ENCODE data around the gene KCNK6. TPM values are rescaled to one million over a fixed set of nuclear protein-coding genes. Genes with fewer than 3 reads are reported as not detected.
A peak's percentile ranks its signal among the peaks of the same experiment; 100 is the strongest.

The KCNK6 gene
- total RNA-seq, 1 donor from 2014 or later = 15.8 TPM

DNA sequence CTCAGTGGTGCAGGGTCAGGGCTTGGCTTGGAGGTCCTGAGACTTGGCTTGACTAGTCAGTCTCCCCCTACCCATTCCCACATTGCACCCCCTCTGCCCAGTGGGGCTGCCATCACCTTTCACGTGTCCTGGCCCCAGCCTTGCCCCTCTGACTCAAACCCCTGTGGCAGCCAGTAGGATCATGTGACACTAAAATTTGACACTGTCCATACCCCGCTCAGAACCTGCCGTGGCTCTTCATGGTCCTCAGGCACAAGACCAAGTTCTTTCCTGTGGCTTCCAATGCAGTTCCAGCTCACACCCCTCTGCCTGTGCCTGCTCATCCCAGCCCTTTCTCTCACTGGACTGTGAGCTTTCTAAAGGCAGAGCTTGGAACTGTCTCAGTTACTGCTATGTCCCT is 56.9 kb downstream of the KCNK6 start:
- Mint-ChIP-seq H3K4me3 (ENCODE audit: unreplicated experiment) (peak overlapping the region; percentile 39), H3K27me3 (ENCODE audit: unreplicated experiment) (peaks cover 5% of the 10 kb centered on the region), H3K4me1 (ENCODE audit: unreplicated experiment) (peaks cover 22% of the 10 kb centered on the region), H3K9me3 (ENCODE audit: unreplicated experiment) (no peaks in the 10 kb centered on the region), H3K27ac (ENCODE audit: unreplicated experiment) (no peak overlapping the region), H3K36me3 (ENCODE audit: low read depth, unreplicated experiment) (peaks cover 14% of the 10 kb centered on the region)
- DNase-seq (ENCODE audit: low spot score) = no peak
- TF ChIP-seq, protein P1, sequence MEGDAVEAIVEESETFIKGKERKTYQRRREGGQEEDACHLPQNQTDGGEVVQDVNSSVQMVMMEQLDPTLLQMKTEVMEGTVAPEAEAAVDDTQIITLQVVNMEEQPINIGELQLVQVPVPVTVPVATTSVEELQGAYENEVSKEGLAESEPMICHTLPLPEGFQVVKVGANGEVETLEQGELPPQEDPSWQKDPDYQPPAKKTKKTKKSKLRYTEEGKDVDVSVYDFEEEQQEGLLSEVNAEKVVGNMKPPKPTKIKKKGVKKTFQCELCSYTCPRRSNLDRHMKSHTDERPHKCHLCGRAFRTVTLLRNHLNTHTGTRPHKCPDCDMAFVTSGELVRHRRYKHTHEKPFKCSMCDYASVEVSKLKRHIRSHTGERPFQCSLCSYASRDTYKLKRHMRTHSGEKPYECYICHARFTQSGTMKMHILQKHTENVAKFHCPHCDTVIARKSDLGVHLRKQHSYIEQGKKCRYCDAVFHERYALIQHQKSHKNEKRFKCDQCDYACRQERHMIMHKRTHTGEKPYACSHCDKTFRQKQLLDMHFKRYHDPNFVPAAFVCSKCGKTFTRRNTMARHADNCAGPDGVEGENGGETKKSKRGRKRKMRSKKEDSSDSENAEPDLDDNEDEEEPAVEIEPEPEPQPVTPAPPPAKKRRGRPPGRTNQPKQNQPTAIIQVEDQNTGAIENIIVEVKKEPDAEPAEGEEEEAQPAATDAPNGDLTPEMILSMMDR (IDR thresholded peaks at IDR 0.05; ENCODE audit: unreplicated experiment) = no peak

DNA sequence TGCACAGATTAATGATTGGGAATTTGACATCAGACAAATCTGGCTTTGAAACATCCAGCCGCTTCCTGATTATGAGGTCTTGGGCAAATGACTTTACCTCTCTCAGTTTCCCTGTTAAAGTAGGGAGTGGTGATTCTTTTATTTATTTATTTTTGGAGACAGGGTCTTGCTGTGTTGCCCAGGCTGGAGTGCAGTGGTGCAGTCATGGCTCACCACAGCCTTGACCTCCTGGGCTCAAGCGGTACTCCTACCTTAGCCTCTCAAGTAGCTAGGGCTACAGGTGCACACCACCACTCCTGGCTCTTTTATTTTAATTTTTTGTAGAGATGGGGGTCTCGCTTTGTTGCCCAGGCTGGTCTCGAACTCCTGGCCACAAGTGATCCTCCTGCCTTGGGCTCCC is 57.4 kb downstream of the KCNK6 start:
- Mint-ChIP-seq H3K9me3 (ENCODE audit: unreplicated experiment) (no peaks in the 10 kb centered on the region), H3K36me3 (ENCODE audit: low read depth, unreplicated experiment) (peaks cover 19% of the 10 kb centered on the region), H3K4me1 (ENCODE audit: unreplicated experiment) (peaks cover 22% of the 10 kb centered on the region), H3K27me3 (ENCODE audit: unreplicated experiment) (peaks cover 6% of the 10 kb centered on the region), H3K27ac (ENCODE audit: unreplicated experiment) (no peak overlapping the region), H3K4me3 (ENCODE audit: unreplicated experiment) (peak overlapping the region; percentile 39)
- TF ChIP-seq, protein P1 (IDR thresholded peaks at IDR 0.05; ENCODE audit: unreplicated experiment) = no peak
- no peak for DNase-seq (ENCODE audit: low spot score)

GRCh38 chr19:38378866-38379265 is 59.2 kb downstream of the KCNK6 start:
- Mint-ChIP-seq H3K27me3 (ENCODE audit: unreplicated experiment) (peaks cover 6% of the 10 kb centered on the region), H3K4me1 (ENCODE audit: unreplicated experiment) (peaks cover 22% of the 10 kb centered on the region), H3K9me3 (ENCODE audit: unreplicated experiment) (no peaks in the 10 kb centered on the region), H3K4me3 (ENCODE audit: unreplicated experiment) (no peak overlapping the region), H3K36me3 (ENCODE audit: low read depth, unreplicated experiment) (peaks cover 26% of the 10 kb centered on the region), H3K27ac (ENCODE audit: unreplicated experiment) (no peak overlapping the region)
- DNase-seq (ENCODE audit: low spot score) = no peak
- TF ChIP-seq, protein P1 (IDR thresholded peaks at IDR 0.05; ENCODE audit: unreplicated experiment) = no peak

GRCh38 chr19:38381138-38381537 is 61.5 kb downstream of the KCNK6 start:
- no peak overlapping the region for H3K4me3 Mint-ChIP-seq (ENCODE audit: unreplicated experiment)
- H3K27ac Mint-ChIP-seq (ENCODE audit: unreplicated experiment) = no peak overlapping the region
- TF ChIP-seq, protein P1 (IDR thresholded peaks at IDR 0.05; ENCODE audit: unreplicated experiment) = no peak
- H3K9me3 Mint-ChIP-seq (ENCODE audit: unreplicated experiment) = no peaks in the 10 kb centered on the region
- peaks cover 6% of the 10 kb centered on the region for H3K4me1 Mint-ChIP-seq (ENCODE audit: unreplicated experiment)
- H3K27me3 Mint-ChIP-seq (ENCODE audit: unreplicated experiment) = peaks cover 6% of the 10 kb centered on the region
- no peak for DNase-seq (ENCODE audit: low spot score)
- peaks cover 26% of the 10 kb centered on the region for H3K36me3 Mint-ChIP-seq (ENCODE audit: low read depth, unreplicated experiment)

Other genes starting within 250 kb of the KCNK6 start
- gene DPF1, start 95.6 kb upstream of the KCNK6 start, total RNA-seq (ENCODE audit: unreplicated experiment) = 6.0 TPM
- 2.1 TPM for gene PPP1R14A, start 63.5 kb upstream of the KCNK6 start, total RNA-seq (ENCODE audit: unreplicated experiment)
- 93.4 TPM for gene SPINT2, start 55.3 kb upstream of the KCNK6 start, total RNA-seq (ENCODE audit: unreplicated experiment)
- 2.7 TPM for gene C19orf33, start 15.6 kb upstream of the KCNK6 start, total RNA-seq (ENCODE audit: unreplicated experiment)
- 55.2 TPM for gene YIF1B, start 3.9 kb upstream of the KCNK6 start, total RNA-seq (ENCODE audit: unreplicated experiment)
- 3.2 TPM for gene CATSPERG, start 16.0 kb downstream of the KCNK6 start, total RNA-seq (ENCODE audit: unreplicated experiment)
- 137 TPM for gene PSMD8, start 54.7 kb downstream of the KCNK6 start, total RNA-seq (ENCODE audit: unreplicated experiment)
- gene GGN, start 68.2 kb downstream of the KCNK6 start, total RNA-seq (ENCODE audit: unreplicated experiment) = 0.74 TPM
- gene SPRED3, start 68.9 kb downstream of the KCNK6 start, total RNA-seq (ENCODE audit: unreplicated experiment) = 3.2 TPM
- 10.6 TPM for gene FAM98C, start 83.2 kb downstream of the KCNK6 start, total RNA-seq (ENCODE audit: unreplicated experiment)
- gene RASGRP4, start 106.4 kb downstream of the KCNK6 start, total RNA-seq (ENCODE audit: unreplicated experiment) = 8.1 TPM
- 1.3 TPM for gene RYR1, start 113.8 kb downstream of the KCNK6 start, total RNA-seq (ENCODE audit: unreplicated experiment)